ENCODE data around the gene MCTS1.
"Not testable (repeated sequence)": the region's sequence is repeated elsewhere in the genome, so short reads cannot be mapped to it uniquely, and the experiment has no call there.

The MCTS1 gene, protein sequence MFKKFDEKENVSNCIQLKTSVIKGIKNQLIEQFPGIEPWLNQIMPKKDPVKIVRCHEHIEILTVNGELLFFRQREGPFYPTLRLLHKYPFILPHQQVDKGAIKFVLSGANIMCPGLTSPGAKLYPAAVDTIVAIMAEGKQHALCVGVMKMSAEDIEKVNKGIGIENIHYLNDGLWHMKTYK

DNA sequence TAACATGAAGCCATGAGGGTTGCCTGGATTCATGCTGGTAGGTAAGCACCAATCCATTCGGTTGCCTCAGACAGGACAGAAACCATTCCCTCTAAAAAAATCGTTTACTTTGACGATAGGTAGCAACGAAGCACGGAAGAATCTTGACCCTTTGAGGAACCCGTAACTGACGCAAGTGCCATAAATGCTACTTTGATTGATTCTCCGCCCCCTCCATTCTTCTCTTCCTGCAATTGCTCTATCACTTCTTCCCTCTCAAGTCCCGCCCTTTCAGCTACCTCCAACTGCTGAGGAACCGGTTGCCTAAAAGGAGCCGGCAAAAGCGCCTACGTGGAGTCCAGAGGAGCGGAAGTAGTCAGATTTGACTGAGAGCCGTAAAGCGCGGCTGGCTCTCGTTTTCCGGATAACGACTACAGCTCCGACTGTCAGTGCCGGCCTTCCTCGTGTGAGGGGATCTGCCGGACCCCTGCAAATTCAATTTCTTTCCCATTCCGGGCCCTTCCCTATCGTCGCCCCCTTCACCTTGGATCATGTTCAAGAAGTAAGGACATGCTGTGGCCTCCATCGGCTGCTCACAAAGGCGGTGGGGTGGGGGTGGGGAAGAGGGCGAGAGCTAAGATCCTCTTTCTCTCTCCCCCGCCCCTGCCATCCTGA lies at the start of gene MCTS1:
Gene MCTS1, plus strand, starts transcription at position 395 of the 654 bp plus-strand sequence. Its CDS starts 136 bp downstream, at position 531.
- peak; percentile 35 to 59 (median 54) for DNase-seq (ENCODE audit: low read depth in 3 of 3)

DNA sequence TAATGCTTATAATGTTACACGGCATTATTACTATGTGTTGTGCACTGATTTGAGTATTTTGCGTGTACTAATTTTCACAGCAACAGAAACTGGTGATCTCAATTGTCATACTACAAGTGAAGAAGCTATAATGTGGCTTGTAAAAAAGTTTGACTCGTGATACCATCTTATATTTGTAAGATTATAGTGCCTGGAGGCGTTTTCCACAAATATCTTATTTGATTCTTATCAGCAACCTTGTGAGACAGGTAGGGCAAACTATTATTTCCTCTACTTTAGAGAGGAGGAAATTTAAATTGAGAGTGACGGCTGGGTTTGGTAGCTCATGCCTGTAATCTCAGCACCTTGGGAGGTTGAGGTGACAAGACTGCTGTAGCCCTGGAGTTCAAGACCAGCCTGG lies 47.6 kb upstream of the MCTS1 start:
- DNase-seq (ENCODE audit: low read depth in 3 of 3): no peak

DNA sequence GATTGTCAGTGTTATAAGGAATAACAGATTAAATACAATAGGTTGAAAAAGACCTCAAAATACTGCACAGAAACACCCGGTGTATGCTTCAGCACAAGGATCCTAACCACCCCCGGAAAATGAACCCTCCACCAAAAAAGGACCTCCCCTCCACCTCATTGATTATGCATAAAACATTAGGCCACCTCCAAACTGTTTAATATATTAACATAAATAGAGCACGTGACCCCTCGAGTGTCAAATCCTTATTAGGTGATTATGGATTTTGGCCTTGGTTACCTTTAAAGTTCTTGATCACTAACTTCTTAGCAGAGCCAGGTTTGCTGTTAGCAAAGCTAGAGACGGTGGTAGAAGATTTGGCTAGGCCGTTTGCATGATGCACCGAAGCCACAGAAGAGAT lies 44.1 kb upstream of the MCTS1 start:
- DNase-seq (ENCODE audit: low read depth in 3 of 3): no peak

DNA sequence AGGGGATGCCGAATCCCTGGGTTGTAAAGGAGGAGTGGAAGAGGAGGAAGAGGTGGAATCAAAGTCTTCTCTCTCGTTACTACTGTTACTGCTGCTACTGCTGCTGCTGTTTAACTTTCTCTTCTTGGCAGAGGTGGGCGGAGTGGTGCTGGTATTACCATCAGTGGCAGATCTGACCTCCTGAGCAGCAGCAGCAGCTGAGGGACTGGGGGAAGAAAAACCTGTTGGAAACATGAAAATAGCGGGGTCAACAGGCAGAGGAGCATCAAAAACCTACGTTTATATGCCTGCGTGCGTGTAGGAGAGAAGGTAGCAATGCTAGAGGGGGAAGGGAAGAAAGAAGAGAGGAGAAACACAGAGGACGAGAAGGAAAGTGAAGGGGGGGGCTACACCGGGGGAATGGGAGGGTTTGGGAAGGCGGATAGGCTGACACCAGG lies 43.5 kb upstream of the MCTS1 start:
- DNase-seq (ENCODE audit: low read depth in 3 of 3): peak; percentile 2 to 8 (median 7)

DNA sequence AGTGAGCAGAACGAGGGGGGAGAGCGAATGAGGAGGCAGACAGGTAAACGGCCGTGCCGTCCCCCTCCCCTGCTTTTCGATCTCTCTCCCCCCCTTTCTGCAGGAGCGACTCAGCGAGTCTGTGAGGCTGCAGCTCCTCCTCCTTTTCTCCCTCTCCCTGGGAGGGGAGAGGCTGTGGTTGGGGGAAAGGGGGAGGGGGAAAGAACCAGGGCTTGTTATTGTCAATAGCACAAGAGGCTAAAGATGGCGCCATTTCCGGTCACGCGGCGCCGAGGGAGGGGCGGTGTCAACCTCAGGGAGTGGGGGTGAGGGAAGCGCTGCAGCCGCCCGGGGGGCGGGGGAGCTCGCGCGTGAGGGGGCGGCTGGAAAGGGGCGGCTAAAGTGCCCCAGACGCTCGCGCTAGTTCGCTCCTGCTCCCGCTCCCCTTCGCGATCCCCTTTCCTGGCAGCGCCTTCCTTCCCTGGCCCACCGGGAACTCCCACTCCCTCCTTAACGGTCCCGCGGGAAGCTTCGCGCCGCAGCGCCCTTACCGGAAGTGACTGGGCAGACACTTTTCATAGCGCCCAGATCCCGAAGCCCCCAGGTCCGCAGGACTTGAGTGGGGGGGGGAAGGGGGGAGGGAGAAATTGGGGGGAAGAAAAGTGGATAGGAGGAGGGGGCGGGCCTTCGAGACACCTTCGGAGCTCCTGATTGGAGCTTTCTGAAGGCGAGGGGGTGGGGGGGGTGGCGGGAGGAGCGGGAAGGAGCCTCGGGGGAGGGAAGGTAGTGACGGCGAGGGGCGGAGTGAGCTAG lies 42.9 kb upstream of the MCTS1 start, which contains the start of gene CUL4B:
Gene CUL4B, minus strand, starts transcription at position 121 of the 792 bp plus-strand sequence. CDS start 324 bp downstream, outside the sequence.
- DNase-seq (ENCODE audit: low read depth in 3 of 3): peak; percentile 70 to 83 (median 82)

DNA sequence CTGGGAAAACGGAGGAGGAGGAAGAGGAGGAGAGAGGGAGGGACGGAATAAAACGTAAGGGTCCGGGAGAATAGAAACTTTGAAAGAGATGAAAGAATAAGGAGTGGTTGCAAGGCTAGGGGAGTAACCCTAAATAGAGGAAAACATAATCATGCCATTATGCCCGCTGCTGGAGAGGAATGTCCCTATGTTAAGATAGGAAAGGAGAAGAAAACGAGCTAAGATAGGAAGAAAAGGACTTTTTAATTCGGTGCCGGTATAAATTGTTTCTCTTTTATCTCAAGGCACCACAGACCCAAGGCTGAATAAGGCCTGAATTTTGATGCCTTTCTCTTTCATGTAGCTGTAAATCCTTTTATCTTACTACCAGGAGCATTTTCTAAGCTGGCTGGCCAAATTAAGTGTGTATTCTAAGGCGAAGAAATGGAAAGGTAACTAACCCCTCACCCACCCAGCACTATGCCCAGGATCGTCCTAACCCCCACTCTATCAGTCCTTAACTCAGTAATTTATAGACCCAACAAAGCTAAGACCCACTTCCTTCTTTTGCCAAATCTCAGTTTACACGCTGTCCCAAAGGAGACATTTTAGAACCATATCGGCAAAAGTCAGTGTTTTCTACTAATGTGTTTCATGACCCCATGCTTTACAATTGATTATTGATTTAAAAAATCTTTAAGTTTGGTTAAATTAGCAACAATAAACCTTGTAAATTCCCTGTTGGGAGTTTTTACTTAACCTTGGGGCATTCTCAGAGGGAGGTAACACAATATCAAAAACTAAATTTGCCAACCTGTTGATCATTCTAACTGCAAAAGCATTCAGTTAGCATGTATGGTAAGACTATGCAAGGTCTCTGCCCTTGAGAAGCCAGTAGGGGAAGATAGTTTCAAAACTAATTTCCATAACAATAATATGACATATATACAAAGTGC lies 42.0 kb upstream of the MCTS1 start:
- no peak for DNase-seq (ENCODE audit: low read depth in 3 of 3)

DNA sequence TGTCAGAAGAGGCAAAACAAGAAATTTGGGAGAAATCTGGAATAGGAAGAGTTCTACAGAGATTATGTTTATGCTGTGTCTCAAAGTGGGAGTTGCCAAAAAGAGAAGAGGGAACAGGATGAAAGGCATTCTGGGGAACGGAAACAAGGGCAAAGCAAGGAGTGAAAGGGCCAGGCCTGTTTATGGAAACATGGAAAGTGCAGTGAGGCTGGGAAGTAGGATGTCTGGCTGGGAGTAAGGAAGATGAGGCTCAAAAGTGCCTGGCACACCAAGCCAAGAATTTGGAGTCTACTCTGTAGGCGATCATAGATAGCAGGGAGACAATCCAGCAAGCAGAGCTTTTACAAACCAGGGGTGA lies 41.4 kb upstream of the MCTS1 start:
- no peak for DNase-seq (ENCODE audit: low read depth in 3 of 3)

DNA sequence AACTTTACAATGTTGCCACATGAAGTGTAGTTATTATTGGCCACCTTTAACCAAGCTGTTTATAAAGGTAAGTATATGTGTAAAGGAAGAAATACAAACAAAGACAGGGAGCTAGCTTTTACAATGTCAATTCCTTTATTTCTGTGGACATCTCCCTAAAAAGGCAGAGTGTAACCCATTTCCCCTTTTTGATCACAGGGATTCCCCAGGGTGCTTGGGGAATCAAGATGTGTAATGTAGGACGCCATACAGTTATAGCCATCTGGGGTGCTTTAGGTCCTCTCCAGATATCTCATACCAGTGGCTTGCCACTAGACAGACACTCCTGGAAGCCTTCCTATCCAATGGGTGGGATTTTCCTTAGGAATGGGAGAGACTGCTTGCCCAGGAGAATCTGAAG lies 39.0 kb upstream of the MCTS1 start:
- DNase-seq (ENCODE audit: low read depth in 3 of 3): no peak

DNA sequence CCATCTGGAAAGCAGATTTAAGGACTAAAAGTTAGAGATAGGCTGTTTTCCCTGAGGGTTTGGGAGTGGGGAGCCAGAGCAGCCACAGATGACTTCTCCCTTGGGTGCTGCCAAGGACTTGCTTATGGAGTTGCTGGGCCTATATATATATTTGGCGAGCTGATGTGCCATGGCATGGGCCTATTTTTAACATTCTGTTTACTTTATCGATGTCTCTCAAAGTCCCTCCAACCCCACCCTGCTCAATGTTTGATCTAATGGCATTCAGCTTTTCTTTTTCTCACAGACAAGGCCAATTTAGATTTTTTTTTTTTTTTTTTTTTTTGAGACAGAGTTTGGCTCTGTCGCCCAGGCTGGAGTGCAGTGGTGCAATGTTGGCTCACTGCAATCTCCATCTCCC lies 37.1 kb upstream of the MCTS1 start:
- DNase-seq (ENCODE audit: low read depth in 3 of 3): no peak

DNA sequence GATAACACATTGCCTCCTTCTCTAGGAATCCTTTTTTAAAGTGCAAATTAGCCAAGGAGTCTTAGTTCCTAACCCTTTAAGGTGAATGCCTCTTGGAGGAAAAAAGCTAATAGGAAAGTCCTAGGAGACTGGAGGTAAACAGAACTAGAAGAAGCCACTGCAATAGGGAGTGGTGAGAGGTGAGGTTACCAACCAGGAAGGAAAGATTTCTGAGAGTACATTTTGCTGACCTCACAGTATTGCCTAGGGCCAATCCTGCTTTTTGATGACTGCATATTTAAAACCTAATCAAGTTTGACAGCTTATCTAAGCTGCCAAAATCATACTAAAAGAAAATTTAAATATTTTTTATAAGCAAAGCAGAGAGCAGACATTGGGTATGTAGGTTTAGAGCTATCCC lies 35.9 kb upstream of the MCTS1 start:
- DNase-seq (ENCODE audit: low read depth in 3 of 3): no peak

DNA sequence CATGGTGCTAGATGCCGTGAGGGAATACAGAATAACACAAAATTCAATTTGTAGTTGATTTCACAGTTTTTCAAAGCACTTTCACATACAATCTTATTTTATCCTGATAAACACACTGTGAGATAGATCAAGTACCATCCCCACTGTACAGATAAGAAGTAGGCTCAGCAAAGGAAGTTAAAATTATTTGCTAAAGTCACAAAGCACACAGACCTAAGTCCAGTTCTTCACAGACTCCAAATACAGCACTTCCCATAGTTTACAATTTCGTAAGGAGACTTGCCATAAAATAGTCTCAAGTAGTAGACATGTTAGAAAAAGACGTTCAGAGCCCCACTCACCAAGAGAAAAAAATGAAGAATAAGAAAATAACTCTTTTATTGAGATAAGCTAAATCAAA lies 35.3 kb upstream of the MCTS1 start:
- DNase-seq (ENCODE audit: low read depth in 3 of 3): no peak

DNA sequence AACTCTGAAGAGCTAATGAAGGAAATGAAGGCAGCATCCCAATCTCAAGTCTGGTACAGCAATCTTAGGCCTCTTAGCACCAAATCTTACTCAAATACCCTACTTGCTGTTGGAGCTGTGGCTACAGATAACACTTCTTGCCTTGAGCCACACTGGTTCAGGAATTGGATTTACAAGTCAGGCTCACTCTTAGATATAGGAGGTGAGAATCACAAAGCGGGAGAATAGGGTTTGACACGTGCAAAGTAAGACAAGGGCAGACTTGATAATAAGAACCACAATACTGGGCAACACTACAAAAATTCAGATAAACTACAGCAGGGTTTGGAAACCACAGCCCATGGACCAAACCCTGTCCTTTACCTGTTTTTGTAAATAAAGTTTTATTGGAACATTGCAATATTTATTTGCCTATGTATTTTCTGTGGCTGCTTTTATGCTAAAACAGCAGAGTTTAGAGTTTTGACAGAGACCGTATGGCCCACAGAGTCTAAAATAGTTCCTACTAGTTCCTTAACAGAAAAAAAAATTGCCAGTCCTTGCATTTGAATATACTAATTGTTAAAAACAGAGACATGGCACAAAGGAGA lies 33.8 kb upstream of the MCTS1 start:
- DNase-seq (ENCODE audit: low read depth in 3 of 3): no peak

DNA sequence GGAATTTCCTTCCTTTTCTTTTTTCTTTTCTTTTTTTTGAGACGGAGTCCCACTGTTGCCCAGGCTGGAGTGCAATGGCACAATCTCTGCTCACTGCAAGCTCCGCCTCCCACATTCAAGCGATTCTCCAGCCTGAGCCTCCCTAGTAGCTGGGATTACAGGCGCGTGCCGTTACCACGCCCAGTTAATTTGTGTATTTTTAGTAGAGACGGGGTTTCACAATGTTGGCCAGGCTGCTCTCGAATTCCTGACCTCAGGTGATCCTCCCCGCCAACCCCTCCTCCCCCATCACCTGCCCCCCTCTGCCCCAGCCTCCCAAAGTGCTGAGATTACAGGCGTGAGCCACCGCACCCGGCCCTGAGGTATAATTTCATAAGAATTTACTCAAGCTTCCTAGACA lies 30.1 kb upstream of the MCTS1 start:
- not testable (repeated sequence) for DNase-seq (ENCODE audit: low read depth in 3 of 3)

DNA sequence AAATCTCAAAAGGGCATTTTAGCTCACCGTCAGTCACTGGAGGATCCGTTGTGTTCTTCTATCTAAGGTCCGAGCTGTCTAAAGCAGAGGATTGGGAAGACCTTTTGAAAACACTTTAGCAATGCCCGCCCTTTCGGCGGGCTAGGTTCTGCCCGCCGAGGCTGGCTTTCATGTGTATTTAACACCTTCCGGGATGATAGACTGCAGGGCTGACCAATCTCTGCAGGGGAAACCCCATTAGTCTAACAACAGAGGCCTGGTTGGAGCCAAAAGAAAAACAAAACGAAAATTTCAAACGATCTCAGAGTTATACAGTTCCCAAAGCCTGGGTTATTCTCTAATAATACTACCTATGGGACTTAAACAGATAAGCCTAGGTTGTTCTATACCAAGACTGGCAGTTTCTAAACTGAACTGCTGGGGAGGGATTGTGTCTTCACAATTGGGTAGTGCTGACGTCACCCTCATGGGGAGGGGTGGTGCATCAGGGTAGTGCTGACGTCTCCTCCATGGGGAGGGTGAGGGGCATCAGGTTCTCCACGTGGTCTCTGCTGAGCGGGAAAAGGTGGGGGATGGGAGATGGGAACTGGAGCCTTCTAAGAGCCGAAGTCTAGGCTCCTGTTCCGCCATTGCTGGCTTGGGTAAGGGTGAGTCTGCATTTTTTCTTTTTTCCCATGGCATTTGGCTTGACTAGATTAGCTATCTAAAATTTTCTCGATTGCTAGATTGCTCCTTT lies 28.4 kb upstream of the MCTS1 start:
- DNase-seq (ENCODE audit: low read depth in 3 of 3): no peak

DNA sequence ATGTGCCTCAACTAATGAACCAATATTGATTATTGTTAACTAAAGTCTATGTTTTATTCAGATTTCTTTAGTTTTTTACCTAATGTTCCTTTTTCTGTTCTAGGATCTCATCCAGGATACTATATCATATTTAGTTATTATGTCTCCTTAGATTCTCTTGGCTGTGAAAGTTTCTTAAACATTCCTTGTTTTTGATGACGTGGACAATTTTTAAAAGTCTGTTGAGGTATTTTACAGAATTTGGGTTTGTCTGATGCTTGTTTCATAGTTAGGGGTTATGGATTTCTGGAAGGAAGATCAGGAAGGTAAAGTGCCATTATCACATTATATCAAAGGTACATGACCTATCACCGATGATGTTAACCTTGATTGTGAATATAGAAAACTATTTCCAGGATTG lies 18.2 kb upstream of the MCTS1 start:
- DNase-seq (ENCODE audit: low read depth in 3 of 3): no peak

DNA sequence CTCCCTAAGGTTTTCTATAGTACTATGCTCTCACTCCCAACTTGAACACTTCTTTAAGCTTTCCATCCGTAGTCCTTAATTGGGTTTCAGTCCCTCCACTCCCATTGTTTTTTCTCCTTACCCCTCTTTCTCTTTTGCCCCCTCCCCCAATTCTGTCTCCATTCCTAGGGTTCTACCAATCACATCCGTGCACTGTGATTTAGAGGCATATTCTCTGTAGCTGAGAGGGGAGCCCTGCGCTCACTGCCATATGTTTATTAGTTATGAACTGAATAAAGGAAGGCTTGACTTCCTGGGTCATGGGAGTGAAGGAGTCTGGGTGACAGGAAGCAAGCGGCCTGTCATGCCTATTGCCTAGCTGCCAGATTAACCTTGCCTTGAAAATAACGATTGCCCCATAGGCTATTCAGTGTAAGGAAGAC lies 471 bp downstream of the MCTS1 start:
- no peak for DNase-seq (ENCODE audit: low read depth in 3 of 3)

DNA sequence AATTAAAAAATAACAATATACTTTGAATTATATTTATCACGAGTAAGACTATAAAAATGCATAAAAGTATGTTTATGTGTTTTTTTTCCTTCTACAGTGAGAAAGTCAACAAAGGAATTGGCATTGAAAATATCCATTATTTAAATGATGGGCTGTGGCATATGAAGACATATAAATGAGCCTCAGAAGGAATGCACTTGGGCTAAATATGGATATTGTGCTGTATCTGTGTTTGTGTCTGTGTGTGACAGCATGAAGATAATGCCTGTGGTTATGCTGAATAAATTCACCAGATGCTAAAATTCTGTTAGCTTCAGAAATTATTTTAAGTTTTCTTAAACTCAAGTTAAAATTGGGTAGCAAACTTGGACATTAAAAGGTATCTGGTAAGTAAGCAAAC lies 8.2 kb downstream of the MCTS1 start:
- no peak for DNase-seq (ENCODE audit: low read depth in 3 of 3)

DNA sequence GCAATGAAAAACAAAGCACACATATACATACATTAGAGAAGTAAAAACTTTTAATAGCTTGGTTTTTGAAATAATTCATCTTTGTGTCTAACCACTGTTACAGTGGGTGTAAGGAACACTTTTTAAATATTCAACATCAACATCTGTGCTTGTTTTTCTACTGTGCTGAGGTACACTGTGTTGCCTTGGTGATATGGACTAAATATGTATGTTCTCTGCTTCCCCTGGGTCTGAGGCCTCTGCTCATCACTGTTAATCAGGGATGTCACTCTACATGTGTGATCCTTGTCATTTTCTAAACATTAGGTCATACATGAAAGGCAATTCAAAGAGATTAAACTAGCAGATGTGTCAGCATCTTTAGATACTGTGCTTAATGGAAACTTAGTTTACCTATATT lies 10.9 kb downstream of the MCTS1 start:
- DNase-seq (ENCODE audit: low read depth in 3 of 3): no peak

DNA sequence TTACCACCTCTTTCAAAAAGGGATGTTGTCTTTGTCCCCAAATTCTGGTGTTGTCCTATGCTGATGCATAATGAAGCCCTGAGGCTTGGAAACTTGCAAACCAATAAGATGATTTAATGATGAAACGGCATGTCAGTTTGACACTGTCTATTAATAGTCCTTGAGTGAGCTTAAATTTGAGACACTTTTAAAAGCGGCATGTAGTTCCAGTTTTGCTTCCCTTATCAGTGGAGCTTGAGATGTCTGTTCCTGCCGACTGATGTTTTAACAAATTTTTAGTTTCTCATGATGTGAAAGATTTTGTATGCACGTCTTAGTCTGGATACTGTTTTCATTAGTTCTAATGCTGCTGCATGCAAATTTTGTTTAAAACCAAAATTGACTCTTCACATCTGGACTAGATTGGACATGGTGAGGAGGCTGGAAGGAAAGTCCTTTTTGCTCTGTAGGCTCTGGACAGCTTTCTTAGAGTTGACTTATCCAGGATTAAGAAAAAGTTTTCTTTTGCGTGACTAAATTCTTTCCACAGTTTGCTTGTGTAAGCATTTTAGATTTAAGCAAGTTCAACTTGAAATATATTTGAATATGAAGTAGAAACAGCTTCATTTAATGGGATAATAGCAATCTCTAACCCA lies 14.2 kb downstream of the MCTS1 start:
- DNase-seq (ENCODE audit: low read depth in 3 of 3): no peak

DNA sequence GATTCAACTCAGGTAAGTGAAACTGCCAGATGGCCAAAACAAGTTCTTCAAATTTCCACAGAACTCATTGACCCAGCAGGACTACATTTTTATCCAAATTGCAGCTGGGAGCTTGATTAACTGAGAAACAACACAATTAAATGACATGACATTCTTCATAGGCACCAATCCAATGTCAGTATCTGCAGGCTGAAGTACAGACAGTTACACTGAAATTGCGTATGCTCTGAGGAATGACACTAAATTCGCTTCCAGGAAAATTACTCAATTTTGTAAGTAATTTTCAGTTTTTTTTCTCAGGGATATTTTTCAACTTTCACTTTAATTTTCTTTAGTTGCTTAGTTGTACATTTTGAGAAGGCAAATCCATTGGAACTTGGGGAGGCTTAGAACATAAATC lies 21.5 kb downstream of the MCTS1 start:
- no peak for DNase-seq (ENCODE audit: low read depth in 3 of 3)
